Testis (tissue), 3 donors: Measurements from ENCODE around the gene PLA2G4E. TPM values are rescaled to one million over a fixed set of nuclear protein-coding genes. Genes with fewer than 3 reads are reported as not detected.

ENCODE experiments used
- DNase-seq: peaks from one replicate; pipeline ENCODE4 v3.0.0-alpha.2; 2019
- H3K27ac ChIP-seq, 2 donors: fragments of 200-600 bp; sonication (generic); one replicate each; pipeline ENCODE4 v1.5.1; 2019
- H3K27me3 ChIP-seq: fragments of 200-600 bp; sonication (generic); one replicate; pipeline ENCODE4 v1.5.1; 2019
- H3K36me3 ChIP-seq: fragments of 200-600 bp; sonication (generic); one replicate; pipeline ENCODE4 v1.5.1; 2017; ENCODE audit warnings: low read depth; ENCODE audit errors: missing control alignments
- H3K4me1 ChIP-seq: fragments of 200-600 bp; sonication (generic); one replicate; pipeline ENCODE4 v1.5.1; 2019
- H3K4me3 ChIP-seq, 2 donors: fragments of 200-600 bp; sonication (generic); one replicate each; pipeline ENCODE4 v1.5.1; 2017 to 2019
- H3K9me3 ChIP-seq: fragments of 200-600 bp; sonication (generic); one replicate; pipeline ENCODE4 v1.5.1; 2017
- CTCF ChIP-seq, 3 experiments: fragments of 450-650 bp in 2 of 3; fragments of 200-600 bp in 1 of 3; sonication (generic) in 1 of 3; IDR thresholded peaks; one replicate each; pipeline ENCODE4 v1.5.1; 2016 to 2019; ENCODE audit warnings: antibody characterized with exemption in 3 of 3, mild to moderate bottlenecking in 2 of 3, moderate library complexity in 1 of 3
- POLR2A ChIP-seq: fragments of 450-650 bp; IDR thresholded peaks from one replicate; pipeline ENCODE4 v1.6.1; 2017; ENCODE audit warnings: antibody characterized with exemption, mild to moderate bottlenecking, moderate library complexity
- WGBS, 2 donors: methylation state at CpG; one replicate each; pipeline ENCODE4 v1.1.5; 2018; 5-methylcytosine and 5-hydroxymethylcytosine counted together
- intact Hi-C: fragments of 100-400 bp; cut with DNase I; formaldehyde crosslinking; loops from one replicate; pipeline ENCODE4 v1.15.1; 2023; ENCODE audit warnings: low total_unique reads
- polyA plus RNA-seq: library from polyadenylated mRNA; stranded (reverse); fragments of 350-450 nt; fragmentation: Illumina TruSeq; extraction: RNeasy Lipid Tissue Mini Kit (QIAGEN cat#74804); gene quantifications from one replicate; pipeline ENCODE4 v1.2.3, GENCODE V29; 2014; ENCODE audit warnings: low read depth, low replicate concordance; ENCODE audit not compliant: insufficient read depth
- total RNA-seq, 2 donors: library from RNA; depleted of rRNA; stranded (reverse); fragments of >200 nt; gene quantifications; one replicate each; pipeline ENCODE4 v1.2.3, GENCODE V29; 2016

The PLA2G4E gene
- total and polyA plus RNA-seq, 3 donors from 2014 or later: 0.31 to 0.71 (median 0.67) TPM

GRCh38 chr15:42014406-42014805, 6.4 kb downstream of the PLA2G4E start:
- intact Hi-C loops: no loop called here
- WGBS, 2 donors: 97 to 100% methylated on average over 4 of the region's 4 CpGs
- no peak for DNase-seq
- Histone ChIP-seq H3K9me3 (no peaks in the 10 kb centered on the region), H3K27ac (no peak overlapping the region), H3K4me3 (no peak overlapping the region), H3K36me3 (no peaks in the 10 kb centered on the region), H3K27me3 (no peaks in the 10 kb centered on the region), H3K4me1 (peaks cover 3% of the 10 kb centered on the region)
- TF ChIP-seq POLR2A: no peak
- TF ChIP-seq CTCF (IDR thresholded peaks at IDR 0.05): no peak

GRCh38 chr15:42012928-42013482, 7.8 kb downstream of the PLA2G4E start:
- no peaks in the 10 kb centered on the region for H3K36me3 ChIP-seq
- H3K27ac ChIP-seq: no peak overlapping the region
- intact Hi-C loops: no loop called here
- H3K9me3 ChIP-seq: no peaks in the 10 kb centered on the region
- WGBS, 2 donors: 84 to 93% methylated on average over 10 of the region's 10 CpGs
- H3K4me3 ChIP-seq: no peak overlapping the region
- no peaks in the 10 kb centered on the region for H3K27me3 ChIP-seq
- DNase-seq: no peak
- no peak for TF ChIP-seq POLR2A
- no peak for TF ChIP-seq CTCF (IDR thresholded peaks at IDR 0.05)
- H3K4me1 ChIP-seq: no peaks in the 10 kb centered on the region

GRCh38 chr15:42012241-42012640, 8.6 kb downstream of the PLA2G4E start:
- H3K4me1 ChIP-seq: no peaks in the 10 kb centered on the region
- no peak overlapping the region for H3K27ac ChIP-seq
- intact Hi-C loops: no loop called here
- no peaks in the 10 kb centered on the region for H3K27me3 ChIP-seq
- TF ChIP-seq CTCF (IDR thresholded peaks at IDR 0.05) (no peak), POLR2A (no peak)
- DNase-seq: no peak
- WGBS, 2 donors: 60 to 77% methylated on average over 2 of the region's 2 CpGs
- H3K9me3 ChIP-seq: no peaks in the 10 kb centered on the region
- H3K4me3 ChIP-seq: no peak overlapping the region
- no peaks in the 10 kb centered on the region for H3K36me3 ChIP-seq

- Histone ChIP-seq H3K36me3 (no peaks in the 10 kb centered on the region), H3K9me3 (no peaks in the 10 kb centered on the region), H3K4me3 (no peak overlapping the region), H3K27me3 (no peaks in the 10 kb centered on the region), H3K27ac (no peak overlapping the region), H3K4me1 (no peaks in the 10 kb centered on the region)
- intact Hi-C loops: no loop called here
- DNase-seq: no peak
- TF ChIP-seq POLR2A: no peak
- 80 to 92% methylated on average over 7 of the region's 7 CpGs for WGBS, 2 donors
These were observed 9.8 kb downstream of the PLA2G4E start for GRCh38 chr15:42011074-42011473.

GRCh38 chr15:42010434-42010833, 10.4 kb downstream of the PLA2G4E start:
- no peak for TF ChIP-seq CTCF (IDR thresholded peaks at IDR 0.05)
- no peak for TF ChIP-seq POLR2A
- DNase-seq: no peak
- no peaks in the 10 kb centered on the region for H3K27me3 ChIP-seq
- intact Hi-C loops: no loop called here
- H3K4me3 ChIP-seq: no peak overlapping the region
- no peaks in the 10 kb centered on the region for H3K9me3 ChIP-seq
- H3K36me3 ChIP-seq: no peaks in the 10 kb centered on the region
- H3K4me1 ChIP-seq: no peaks in the 10 kb centered on the region
- WGBS, 2 donors: 38 to 69% methylated on average over 1 of the region's 1 CpG
- no peak overlapping the region for H3K27ac ChIP-seq
